Measurements from ENCODE around the gene GRIN1.

- TF ChIP-seq CTCF (IDR thresholded peaks at IDR 0.05; ENCODE audit: insufficient read depth, low read depth, low read length) (no peak), EZH2 (IDR thresholded peaks at IDR 0.05; ENCODE audit: insufficient read depth, low read length) (no peak)
Measured at GRCh38 chr9:137194909-137195308, 56.0 kb downstream of the GRIN1 start.

Data from astrocyte (in vitro differentiated cells and primary cell).